Measurements from ENCODE around the gene FILIP1L.

Gene FILIP1L

DNA sequence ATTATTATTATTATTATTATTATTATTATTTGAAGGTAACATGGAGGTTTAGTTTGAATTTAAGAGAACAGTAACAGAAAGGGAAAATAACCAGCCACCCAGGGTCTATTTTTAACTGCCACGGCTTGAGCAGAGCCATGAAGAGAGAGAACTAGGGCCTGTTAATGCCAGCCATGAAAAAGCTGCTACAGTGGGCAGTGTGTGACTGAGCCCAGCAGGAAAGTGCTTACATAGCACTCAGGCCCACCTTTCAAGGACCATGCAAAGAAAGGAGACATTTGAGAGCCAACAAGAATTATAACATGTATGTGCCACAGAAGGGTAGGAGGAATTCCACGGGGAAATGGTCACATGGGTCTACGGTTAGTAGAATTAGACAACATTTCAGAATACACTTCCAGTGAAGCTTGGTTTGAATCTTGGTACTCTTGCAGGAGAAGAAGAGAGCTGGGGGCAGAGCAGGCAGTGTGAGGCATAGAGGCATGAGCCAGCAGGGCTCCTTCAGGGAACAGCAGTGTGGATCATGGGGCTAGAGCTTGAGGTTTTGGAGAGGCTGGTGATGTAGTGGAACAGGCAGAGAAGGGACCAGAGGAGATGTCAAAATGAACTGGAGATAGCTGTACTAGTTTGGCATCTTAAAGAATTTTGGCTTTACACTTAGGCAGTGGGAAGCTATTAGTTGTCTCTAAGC is 155.9 kb downstream of the FILIP1L start:
- Histone ChIP-seq H3K36me3 (replicated peaks; ENCODE audit: insufficient read depth, low read length) (no peaks in the 10 kb centered on the region), H3K4me3 (ENCODE audit: low read length) (no peak overlapping the region), H3K4me2 (ENCODE audit: low read depth, low read length) (no peak overlapping the region), H3K27me3 (replicated peaks; ENCODE audit: insufficient read depth, low read length) (no peaks in the 10 kb centered on the region), H3K9me3 (replicated peaks; ENCODE audit: insufficient read depth, low read length) (no peaks in the 10 kb centered on the region), H2AFZ (ENCODE audit: low read length) (no peak overlapping the region), H3F3A (ENCODE audit: insufficient read depth, low read length) (no peaks in the 10 kb centered on the region), H3K4me1 (ENCODE audit: low read length) (0 out of 2 replicates have a peak, but pooled peaks cover 7% of the 10 kb centered on the region), H3K9ac (ENCODE audit: low read length) (no peak overlapping the region), H3K27ac (ENCODE audit: low read length) (no peak overlapping the region), H3K79me2 (ENCODE audit: low read length) (no peaks in the 10 kb centered on the region), H4K20me1 (ENCODE audit: insufficient read depth, low read length) (no peaks in the 10 kb centered on the region), H3K9me2 (replicated peaks; ENCODE audit: insufficient read depth, low read length) (no peaks in the 10 kb centered on the region)
- DNase-seq, result no peak
- TF ChIP-seq EZH2phosphoT487 (IDR thresholded peaks at IDR 0.05; ENCODE audit: low read length), result no peak
- no peak for TF ChIP-seq EZH2 (optimal IDR thresholded peaks at IDR 0.05; ENCODE audit: low read depth, low read length)
- TF ChIP-seq, protein P1, sequence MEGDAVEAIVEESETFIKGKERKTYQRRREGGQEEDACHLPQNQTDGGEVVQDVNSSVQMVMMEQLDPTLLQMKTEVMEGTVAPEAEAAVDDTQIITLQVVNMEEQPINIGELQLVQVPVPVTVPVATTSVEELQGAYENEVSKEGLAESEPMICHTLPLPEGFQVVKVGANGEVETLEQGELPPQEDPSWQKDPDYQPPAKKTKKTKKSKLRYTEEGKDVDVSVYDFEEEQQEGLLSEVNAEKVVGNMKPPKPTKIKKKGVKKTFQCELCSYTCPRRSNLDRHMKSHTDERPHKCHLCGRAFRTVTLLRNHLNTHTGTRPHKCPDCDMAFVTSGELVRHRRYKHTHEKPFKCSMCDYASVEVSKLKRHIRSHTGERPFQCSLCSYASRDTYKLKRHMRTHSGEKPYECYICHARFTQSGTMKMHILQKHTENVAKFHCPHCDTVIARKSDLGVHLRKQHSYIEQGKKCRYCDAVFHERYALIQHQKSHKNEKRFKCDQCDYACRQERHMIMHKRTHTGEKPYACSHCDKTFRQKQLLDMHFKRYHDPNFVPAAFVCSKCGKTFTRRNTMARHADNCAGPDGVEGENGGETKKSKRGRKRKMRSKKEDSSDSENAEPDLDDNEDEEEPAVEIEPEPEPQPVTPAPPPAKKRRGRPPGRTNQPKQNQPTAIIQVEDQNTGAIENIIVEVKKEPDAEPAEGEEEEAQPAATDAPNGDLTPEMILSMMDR (IDR thresholded peaks at IDR 0.05; ENCODE audit: low read length), result no peak

DNA sequence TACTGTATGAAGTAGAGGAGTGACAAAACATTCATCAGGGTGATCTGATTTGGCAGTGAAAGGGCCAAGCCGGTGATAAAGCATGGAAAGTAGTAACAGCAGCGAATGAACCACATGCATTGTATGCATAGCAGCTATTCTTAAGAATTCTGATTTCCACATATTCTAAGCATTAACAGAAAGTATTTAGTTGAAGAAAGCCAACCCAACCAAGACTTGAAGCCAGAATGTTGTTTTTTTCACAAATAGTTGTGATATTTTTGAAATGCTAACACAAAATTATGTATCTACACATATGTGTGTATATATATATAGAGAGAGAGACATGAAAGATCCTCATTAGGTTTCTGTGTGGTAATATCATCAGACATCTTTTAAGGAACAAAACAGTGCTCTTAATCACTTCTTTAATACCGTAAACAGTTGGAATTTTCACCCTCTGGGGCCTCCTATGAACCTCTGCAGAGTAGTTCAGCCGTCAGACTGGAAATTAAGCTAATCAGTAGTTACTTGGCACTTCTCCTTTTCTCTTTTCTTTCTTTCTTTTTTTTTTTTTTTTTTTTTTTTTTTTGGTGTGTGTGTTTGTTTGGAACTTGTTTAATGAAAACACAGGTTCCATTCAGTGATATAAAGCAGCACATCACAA is 157.0 kb downstream of the FILIP1L start:
- H4K20me1 ChIP-seq (ENCODE audit: insufficient read depth, low read length), result no peaks in the 10 kb centered on the region
- no peak for DNase-seq
- no peaks in the 10 kb centered on the region for H3K79me2 ChIP-seq (ENCODE audit: low read length)
- H3F3A ChIP-seq (ENCODE audit: insufficient read depth, low read length), result no peaks in the 10 kb centered on the region
- no peak overlapping the region for H3K27ac ChIP-seq (ENCODE audit: low read length)
- no peaks in the 10 kb centered on the region for H3K27me3 ChIP-seq (replicated peaks; ENCODE audit: insufficient read depth, low read length)
- TF ChIP-seq EZH2 (optimal IDR thresholded peaks at IDR 0.05; ENCODE audit: low read depth, low read length) (no peak), EZH2phosphoT487 (IDR thresholded peaks at IDR 0.05; ENCODE audit: low read length) (no peak)
- TF ChIP-seq, protein P1 (IDR thresholded peaks at IDR 0.05; ENCODE audit: low read length), result no peak
- H3K4me1 ChIP-seq (ENCODE audit: low read length), result 0 out of 2 replicates have a peak, but pooled peaks cover 7% of the 10 kb centered on the region
- H3K36me3 ChIP-seq (replicated peaks; ENCODE audit: insufficient read depth, low read length), result no peaks in the 10 kb centered on the region
- no peak overlapping the region for H3K9ac ChIP-seq (ENCODE audit: low read length)
- H3K9me2 ChIP-seq (replicated peaks; ENCODE audit: insufficient read depth, low read length), result no peaks in the 10 kb centered on the region; the same call in 1 of the 2 replicates
- no peak overlapping the region for H3K4me3 ChIP-seq (ENCODE audit: low read length)
- H2AFZ ChIP-seq (ENCODE audit: low read length), result no peak overlapping the region
- no peaks in the 10 kb centered on the region for H3K9me3 ChIP-seq (replicated peaks; ENCODE audit: insufficient read depth, low read length)
- H3K4me2 ChIP-seq (ENCODE audit: low read depth, low read length), result no peak overlapping the region

DNA sequence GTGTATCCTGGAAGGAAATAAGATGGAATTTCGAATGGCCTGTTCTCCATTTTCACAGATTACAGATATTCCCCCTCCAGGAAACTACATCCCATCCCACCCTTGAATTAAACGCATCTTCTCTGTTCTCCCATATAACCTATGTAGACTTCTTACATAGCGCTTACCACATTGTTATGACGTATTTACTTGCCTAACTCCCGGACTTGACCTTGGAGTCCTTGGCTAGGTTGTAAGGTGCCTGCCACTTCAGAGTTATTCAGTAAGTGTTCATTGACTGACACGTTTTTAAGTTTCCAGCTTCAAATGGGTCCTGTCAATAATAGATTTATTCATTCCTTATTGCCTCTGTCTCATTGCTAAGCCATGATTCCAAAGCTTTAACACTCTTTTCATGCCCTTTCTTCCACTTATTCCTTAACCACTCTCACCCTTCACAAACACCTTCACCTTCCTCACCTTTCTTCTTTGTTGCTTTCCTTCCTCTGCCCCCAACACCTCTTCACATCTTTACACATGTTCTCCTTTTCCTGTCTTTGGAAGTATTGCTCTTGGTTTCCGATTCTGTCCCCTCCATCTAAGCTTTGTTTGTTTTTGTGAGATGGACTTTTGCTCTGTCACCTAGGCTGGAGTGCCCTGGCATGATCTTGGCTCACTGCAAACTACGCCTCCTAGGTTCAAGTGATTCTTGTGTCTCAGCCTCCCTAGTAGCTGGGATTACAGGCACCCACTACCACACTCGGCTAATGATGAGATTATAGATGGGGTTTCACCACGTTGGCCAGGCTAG is 158.3 kb downstream of the FILIP1L start:
- Histone ChIP-seq H2AFZ (ENCODE audit: low read length) (no peak overlapping the region), H3K4me1 (ENCODE audit: low read length) (0 out of 2 replicates have a peak, but pooled peaks cover 7% of the 10 kb centered on the region), H4K20me1 (ENCODE audit: insufficient read depth, low read length) (no peaks in the 10 kb centered on the region), H3K36me3 (replicated peaks; ENCODE audit: insufficient read depth, low read length) (no peaks in the 10 kb centered on the region), H3K4me2 (ENCODE audit: low read depth, low read length) (no peak overlapping the region), H3K27ac (ENCODE audit: low read length) (no peak overlapping the region), H3K27me3 (replicated peaks; ENCODE audit: insufficient read depth, low read length) (no peaks in the 10 kb centered on the region), H3K9me2 (replicated peaks; ENCODE audit: insufficient read depth, low read length) (no peaks in the 10 kb centered on the region; the same call in 1 of the 2 replicates), H3K9ac (ENCODE audit: low read length) (no peak overlapping the region), H3K9me3 (replicated peaks; ENCODE audit: insufficient read depth, low read length) (no peaks in the 10 kb centered on the region), H3K4me3 (ENCODE audit: low read length) (no peak overlapping the region), H3F3A (ENCODE audit: insufficient read depth, low read length) (no peaks in the 10 kb centered on the region), H3K79me2 (ENCODE audit: low read length) (no peaks in the 10 kb centered on the region)
- no peak for DNase-seq
- TF ChIP-seq EZH2 (optimal IDR thresholded peaks at IDR 0.05; ENCODE audit: low read depth, low read length) (no peak), EZH2phosphoT487 (IDR thresholded peaks at IDR 0.05; ENCODE audit: low read length) (no peak)
- TF ChIP-seq, protein P1 (IDR thresholded peaks at IDR 0.05; ENCODE audit: low read length), result no peak

Measured in MM.1S (cell line).